Activated CD4-positive, alpha-beta T cell treated with anti-CD3 and anti-CD28 coated beads, Interleukin-2, amount 50 U/mL, for 24 hours (primary cell): ENCODE results near the gene IFNA17.
"Not testable (repeated sequence)": the region's sequence is repeated elsewhere in the genome, so short reads cannot be mapped to it uniquely, and the experiment has no call there.

ENCODE experiments used
- DNase-seq, 2 donors: peaks; one replicate each; pipeline ENCODE4 v3.0.0-alpha.2; 2020; ENCODE audit warnings: low read depth in 1 of 2, low spot score in 1 of 2

IFNA17 gene

DNA sequence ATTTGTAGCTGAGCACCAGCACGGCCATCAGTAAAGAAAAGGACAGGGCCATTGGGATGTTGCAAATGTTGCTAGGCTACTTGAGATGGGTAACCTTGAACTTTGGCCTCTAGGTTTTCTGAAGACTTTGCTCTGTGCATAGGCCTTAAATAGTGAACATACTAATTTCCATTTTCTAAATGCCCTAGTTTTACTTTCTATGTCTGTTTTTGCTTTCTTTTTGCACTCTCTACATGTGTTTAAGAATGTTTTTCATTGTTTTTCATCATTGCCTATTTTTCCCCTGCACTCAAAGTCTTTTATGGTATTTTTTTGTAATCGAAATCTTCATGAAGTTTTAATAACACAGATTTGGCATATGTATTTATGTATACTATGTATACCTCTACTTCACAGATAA, at the start of gene IFNA17:
Gene IFNA17 (minus strand): TSS at position 101 of the 400 bp plus-strand sequence. CDS start 49 bp downstream, at position 52.
- no peak for DNase-seq

DNA sequence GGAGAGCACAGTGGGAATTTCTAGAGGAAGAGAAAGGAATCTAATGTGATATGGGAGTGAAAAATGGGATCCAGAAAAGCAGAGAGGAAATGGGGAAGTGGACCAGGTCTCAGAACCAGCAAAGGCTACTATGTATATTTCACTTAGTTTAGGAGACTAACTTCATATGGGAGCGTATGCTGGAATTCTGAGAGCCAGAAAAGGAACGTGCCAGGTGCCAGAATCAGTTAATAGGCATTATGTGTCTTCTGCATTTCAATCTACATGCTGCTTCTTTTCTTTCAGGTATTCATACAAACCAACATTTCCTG, 40.3 kb upstream of the IFNA17 start:
- no peak for DNase-seq

DNA sequence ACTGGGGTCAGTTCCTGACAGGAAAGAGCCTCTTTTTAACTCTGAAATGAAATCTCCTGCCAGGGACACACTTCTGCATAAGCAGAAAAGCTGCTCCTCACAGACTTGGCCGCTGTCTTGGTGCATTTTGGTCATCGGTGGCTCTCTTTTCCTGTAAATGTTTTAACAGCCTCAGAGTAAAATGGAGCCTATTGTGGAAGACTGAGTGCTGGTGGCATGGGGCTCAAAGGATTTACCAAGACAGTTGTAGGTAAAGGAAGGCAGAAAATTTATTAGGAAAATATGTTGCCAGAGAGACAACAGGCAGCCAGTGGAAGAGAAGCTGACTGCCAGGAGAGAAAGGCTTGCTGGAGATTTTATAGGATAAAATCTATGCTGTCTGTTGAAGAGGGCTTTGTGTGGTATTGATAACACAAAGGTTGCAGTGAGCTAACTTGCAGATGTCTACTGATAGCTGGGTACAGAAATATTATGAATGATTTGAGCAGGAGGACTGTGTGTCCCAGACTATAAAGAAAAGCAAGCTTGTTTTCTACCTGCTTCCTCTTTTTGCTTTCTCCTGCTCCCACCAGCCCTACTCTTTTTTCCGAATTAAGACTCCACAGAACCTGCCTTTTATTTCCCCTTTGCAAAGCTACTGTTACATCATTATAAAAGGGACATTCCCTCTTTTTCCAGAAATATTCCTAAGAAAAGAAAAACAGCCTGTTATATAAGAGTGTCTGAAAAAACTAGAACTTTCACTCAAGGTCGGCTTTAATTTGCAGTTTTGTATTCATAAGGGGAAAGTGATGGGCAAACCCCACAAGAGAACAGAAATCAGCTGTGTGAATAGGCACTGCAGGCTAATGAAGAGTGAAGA, 39.7 kb upstream of the IFNA17 start:
- DNase-seq, result no peak

DNA sequence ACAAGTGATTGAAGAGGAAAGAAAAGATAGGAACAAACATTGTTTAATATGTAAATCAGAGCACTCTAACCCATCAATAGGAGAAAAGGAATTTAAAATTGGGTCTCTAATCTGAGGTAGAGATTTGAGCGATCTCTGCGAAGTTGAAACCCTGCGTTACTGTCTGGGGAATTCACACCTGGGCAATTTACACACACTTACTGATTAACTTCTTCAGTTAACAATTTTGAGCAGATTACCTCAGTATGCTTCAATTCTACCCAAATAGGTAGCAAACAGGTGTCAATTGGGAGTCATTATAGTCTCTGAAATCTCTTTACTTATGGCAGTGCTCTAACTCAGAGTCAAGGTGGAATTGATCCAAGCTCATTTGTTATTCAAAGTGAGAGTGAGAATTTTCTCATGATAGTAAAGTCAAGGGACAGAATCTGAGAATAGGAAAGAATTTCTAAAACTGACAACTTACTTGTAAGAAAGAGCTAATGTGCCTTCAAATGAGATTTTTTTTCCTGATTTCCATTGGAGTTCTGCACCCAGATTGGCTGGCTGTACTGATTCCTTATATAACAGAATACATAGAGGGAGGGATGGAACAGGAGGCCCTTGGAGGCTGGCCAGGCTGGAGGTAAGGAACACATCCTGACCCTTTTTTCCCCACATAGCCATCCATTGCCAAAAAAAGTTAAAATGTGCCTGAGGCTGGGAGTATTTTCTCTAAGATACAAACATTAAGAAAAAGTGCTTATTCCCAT, 38.9 kb upstream of the IFNA17 start:
- no peak for DNase-seq

DNA sequence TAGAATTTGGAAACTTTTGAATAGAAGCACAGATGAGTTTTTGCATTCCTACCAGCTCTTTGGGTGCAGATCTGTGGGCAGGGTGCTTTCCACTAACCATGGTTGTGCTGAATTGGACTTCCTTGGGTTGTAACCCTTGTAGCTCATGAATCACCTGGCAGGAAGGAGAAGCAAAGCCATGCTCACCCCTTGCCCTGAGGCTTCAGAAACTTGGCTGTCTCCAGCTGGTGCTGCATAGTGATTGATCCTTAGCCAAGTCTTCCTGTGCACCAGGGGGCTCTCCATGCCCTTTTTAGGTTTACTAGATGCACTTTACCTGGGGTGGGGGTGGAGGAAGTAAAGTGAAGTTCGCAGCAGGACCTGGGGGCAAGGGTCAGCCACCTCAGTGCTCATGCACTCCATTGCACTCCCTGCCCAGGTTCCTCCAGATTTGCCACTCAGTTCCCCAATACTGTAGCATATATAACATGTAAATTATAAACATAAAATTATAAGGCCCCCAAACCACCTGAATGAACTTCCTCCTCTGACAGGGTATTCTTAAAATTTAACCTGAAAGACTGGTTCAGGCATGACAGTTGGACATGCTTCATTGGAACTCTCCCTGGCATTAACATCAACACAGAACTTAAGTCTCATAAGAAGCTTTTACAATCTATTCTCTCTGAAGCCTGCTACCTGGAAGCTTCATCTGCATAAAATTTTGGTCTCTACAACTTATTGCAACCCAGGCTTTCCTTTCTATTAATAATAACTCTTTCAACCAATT, 37.6 kb upstream of the IFNA17 start:
- no peak for DNase-seq

DNA sequence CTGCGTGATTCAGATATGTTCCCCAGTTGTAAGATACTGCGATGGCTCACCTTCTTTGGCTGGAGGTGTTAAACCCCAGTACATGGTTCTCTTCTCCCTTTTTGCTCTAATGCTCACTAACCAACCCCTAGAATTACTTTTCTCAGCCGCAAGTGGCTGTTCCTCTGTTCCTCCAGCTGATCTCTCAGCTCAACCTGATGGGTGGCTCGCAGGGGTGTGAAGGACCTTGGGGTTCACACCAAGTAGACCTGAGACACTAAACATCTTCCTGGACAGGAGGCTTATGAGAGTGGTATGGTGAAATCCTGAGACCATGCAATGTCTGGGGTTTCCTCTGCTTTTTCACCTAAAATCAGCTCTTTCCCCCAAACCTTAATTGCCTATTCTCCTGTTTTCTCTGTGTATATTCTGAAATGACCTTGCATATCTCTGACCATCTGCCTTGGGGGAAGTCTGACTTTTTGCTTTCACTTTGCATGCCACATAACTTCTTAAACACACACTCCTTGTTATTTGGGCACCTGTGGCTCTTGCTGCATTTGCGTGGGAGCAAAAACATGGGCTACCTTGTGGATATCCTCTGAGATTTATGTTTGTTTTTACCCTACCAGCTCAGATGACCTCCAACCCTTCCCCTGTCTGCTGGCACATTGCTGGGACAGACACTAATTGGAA, 27.7 kb upstream of the IFNA17 start:
- no peak for DNase-seq

DNA sequence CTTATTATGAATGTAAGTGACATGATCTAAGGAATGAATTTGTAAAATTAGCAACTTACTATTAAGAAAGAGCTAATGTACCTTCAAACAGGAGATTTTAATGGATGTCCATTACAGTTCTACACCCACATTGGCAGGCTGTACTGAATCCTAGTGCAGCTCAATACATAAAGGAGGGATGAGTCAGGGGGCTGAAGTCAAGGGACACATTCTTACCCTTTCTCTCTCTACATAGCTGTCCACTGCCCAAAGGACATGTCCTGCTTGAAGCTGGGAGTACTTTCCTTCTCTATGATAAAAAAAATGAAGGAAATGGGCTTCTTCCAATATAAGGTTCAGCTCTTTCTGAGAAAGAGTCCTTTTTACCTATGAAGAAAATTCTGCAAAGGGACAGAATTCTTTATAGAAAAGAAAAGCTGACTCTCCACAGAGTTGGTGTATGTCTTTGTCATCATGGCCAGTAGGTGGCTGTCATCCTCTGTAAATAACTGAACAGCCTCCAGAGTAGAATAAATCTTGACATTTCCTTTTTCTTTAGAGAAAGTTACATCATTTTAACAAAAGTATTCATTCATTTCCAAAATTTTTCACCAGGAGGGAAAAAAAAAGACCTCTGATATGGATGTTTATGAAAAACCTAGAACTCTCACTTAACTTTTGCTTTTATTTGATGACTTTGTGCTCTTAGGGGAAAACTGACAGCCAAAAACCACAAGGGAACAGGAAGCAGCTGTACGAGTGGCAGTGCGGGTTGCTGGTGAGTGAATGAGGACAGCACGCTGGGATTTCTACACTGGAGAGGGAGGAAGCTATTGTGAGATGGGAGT, 24.9 kb upstream of the IFNA17 start:
- DNase-seq, result no peak

DNA sequence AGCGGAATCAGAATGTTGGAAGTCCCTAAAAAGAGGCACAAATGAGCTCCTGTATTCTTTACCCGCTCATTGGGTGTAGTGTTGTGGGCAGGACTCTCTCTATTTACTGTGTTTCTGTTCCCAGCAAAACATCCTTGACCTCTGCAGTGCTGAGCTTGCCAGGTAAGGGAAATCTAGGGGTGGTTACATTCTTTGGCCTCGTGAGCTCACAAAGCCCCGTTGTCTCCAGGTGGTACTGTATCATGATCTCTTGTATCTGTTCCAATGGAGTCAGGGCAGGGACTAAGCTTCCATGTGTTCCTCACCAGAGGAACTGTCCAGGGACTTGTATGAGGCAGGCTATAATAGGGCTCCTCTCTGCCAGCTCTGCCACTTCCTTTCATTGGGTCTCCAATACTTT, 23.6 kb upstream of the IFNA17 start:
- no peak for DNase-seq

DNA sequence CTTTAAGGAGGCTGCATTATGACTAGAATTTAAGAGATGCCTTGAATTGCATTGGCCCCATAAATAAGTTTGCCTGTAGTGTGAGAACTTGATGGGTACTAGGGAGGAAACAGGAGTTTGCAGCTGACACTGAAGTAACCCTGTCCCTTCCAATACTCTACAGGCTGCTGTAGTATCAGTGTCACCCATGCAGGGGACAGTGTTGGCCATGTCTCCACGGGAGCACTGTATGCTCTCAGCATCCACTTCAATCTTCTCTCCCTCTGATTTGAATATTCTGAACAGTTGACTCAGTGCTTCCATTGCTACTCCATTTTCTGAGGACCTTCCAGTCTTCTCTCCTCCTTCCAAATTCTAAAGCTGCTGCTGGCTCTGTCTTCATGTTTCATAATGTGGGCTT, 23.2 kb upstream of the IFNA17 start:
- DNase-seq, result no peak

DNA sequence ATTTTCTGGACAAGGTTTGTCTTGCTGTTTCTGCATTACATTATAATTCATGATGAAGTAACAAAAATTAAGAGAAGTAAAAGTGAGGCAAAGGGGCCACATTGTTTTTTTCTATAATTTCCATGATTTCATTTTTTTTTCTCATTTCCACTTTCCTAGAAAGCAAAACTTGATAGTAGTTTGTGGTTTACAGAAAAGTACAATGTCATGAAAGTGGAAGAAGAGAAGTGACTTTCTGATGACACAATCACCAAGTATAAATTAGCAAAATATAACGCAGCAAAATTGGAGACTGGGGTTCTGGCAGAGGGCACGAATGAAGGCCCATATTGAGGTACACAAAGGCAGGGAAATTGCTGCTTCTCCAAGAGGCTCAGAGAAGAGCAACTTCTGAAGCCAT, 16.8 kb upstream of the IFNA17 start:
- no peak for DNase-seq

DNA sequence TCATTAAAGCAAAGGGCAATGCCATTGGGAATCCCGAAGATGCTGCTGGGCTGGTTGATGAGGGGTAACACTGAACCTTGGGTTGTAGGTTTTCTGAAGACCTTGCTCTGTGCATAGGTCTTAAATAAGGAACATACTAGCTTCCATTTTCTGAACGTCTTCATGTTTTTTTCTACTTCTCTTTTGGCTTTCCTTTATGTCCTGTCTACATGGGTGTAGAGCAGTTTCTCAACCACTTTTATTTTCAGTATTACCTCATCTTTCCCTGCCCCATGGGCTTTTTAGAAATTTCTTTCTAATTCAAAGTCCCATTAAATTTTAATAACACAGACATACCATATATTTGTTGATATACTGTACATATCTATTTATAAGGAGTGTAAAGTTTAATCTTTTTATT, 11.9 kb upstream of the IFNA17 start, which contains the start of gene IFNA14:
Gene IFNA14 (minus strand): TSS at position 95 of the 400 bp plus-strand sequence. CDS start 70 bp downstream, at position 25.
- no peak for DNase-seq

DNA sequence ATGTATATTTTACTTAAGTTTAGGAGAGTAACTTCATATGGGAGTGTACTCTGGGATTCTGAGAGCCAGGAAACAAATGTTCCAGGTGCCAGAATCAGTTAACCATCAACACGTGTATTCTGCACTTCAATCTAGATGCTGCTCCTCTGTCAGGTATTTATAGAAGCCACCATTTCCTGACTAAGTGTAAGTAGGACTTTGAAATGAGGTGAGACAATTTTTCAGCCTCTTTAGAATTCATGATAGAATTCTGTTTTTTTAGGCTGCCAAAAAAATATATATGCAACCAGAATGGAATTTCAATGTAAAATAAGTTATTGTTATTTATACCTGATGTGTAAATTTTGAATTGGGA, 8.3 kb upstream of the IFNA17 start:
- not testable (repeated sequence) for DNase-seq

DNA sequence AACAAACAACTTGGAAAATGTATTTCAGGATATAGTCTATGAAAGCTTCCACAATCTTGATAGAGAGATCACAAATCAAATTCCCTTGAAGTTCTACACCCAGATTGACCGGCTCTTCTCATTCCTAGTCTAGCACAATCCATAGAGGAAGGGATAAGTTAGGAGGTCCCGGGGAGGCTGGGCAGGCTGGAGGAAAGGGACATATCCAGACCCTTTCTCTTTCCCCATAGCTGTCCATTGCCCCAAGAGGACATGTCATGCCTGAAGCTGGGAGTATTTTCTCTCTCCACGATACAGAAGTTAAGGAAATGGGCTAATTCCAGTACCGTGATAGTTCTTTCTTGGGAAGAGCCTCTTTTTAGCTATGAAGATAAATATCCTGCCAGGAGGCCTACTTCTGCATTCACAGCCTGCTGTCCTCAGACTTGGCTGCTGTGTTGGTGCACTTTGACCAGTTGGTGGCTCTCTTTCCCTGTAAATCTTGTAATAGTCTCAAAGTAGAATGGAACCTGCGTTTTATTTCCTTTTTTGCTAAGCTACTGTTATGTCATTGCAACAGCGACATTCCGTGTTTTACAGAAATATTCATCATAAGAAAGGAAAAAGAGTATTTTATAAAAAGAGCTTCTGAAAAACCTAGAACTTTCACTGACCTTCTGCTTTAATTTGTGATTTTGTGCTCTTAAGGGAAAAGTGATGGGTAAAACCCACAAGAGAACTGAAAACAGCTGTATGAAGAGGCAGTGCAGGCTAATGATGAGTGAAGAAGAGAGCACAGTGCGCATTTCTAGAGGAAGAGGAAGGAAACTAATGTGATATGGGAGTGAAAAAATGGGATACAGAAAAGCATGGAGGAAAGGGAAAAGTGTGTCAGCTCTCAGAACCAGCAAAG, 7.7 kb upstream of the IFNA17 start:
- peak in 1 of 2 donors; percentile 27 for DNase-seq

DNA sequence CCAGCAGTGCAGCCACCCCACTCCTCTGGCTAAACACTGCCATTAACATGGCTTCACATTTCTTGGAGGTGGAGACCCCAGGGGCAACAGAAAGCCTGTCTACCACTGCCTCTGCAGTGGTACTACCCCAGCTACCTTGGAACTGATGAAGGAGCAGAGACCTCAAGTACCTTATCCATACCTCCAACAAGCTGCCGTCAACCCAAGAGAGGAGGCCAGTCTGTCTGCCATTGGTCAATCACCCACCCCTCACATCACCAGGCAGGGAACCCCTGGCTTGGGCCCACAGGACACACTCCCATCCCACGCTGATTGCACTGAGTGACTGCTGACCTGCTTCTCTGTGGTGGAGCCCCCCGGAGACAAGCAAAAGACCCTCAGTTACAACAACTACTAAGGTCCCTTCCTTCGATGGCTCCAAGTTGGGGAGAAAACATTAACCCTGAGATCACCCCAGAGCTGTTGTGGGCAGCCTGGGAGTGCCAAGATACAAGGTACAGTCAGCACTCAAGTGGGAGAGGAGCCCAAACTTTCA, 6.2 kb upstream of the IFNA17 start:
- DNase-seq, result no peak

DNA sequence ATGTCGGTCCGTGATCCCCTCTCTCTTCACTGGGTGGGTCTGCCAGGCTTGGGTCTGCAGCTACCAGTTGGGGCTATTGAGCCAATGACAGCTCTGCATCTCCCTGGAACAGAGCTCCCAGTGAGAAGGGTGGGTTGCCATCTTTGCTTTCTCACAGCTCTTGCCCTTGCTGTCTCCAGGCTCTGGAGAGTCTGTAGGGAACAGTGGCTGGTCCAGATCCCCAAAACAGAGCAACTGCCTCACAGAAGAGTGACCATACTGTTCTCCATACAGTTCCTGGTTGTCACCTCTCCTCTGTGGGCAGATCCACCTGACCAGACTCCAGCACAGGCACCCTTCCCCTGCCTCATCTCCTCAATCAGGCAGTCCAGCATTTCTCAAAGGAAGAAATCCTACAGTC, 5.2 kb upstream of the IFNA17 start:
- DNase-seq, result no peak

DNA sequence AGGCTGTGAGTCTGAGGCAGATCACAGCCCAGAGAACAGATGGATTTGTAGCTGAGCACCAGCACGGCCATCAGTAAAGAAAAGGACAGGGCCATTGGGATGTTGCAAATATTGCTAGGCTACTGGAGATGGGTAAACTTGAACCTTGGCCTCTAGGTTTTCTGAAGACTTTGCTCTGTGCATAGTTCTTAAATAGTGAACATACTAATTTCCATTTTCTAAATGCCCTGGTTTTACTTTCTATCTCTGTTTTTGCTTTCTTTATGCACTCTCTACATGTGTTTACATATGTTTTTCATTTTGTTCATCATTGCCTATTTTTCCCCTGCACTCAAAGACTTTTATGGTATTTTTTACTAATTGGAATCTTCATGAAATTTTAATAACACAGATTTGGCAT, 10.8 kb downstream of the IFNA17 start, which contains the start of gene IFNA16:
Gene IFNA16 (minus strand): TSS at position 101 of the 400 bp plus-strand sequence. CDS start 6 bp downstream, at position 95.
- DNase-seq, result not testable (repeated sequence)

DNA sequence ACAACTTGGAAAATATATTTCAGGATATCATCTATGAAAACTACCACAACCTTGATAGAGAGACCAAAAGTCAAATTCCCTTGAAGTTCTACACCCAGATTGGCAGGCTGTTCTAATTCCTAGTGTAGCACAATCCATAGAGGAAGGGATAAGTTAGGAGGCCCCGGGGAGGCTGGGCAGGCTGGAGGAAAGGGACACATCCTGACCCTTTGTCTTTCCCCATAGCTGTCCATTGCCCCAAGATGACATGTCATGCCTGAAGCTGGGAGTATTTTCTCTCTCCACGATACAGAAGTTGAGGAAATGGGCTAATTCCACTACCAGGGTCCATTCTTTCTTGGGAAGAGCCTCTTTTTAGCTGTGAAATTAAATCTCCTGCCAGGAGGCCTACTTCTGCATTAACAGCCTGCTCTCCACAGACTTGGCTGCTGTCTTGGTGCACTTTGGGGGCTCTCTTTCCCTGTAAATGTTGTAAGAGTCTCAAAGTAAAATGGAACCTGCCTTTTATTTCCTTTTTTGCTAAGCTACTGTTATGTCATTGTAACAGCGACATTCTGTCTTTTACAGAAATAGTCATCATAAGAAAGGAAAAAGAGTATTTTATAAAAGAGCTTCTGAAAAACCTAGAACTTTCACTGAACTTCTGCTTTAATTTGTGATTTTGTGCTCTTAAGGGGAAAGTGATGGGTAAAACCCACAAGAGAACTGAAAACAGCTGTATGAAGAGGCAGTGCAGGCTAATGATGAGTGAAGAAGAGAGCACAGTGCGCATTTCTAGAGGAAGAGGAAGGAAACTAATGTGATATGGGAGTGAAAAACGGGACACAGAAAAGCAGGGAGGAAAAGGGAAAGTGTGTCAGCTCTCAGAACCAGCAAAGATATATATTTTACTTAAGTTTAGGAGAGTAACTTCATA, 14.4 kb downstream of the IFNA17 start:
- DNase-seq, result not testable (repeated sequence)

DNA sequence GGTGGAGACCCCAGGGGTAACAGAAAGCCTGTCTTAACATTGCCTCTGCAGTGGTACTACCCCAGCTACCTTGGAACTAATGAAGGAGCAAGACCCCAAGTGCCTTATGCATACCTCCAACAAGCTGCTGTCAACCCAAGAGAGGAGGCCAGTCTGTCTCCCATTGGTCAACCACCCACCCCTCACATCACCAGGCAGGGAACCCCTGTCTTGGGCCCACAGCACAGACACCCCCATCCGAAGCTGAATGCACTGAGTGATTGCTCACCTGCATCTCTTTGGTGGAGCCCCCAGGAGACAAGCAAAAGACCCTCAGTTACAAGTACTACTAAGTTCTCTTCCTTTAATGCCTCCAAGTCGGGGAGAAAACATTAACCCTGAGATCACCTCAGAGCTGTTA, 15.9 kb downstream of the IFNA17 start:
- DNase-seq, result not testable (repeated sequence)
